Measurements from ENCODE around the gene NR1H2. TPM values are rescaled to one million over a fixed set of nuclear protein-coding genes. Genes with fewer than 3 reads are reported as not detected.
"Not testable (repeated sequence)": the region's sequence is repeated elsewhere in the genome, so short reads cannot be mapped to it uniquely, and the experiment has no call there.

The NR1H2 gene
- total RNA-seq, 2 experiments from 2014 or later, result 56.4 to 64.1 TPM

- ATAC-seq (no peak), DNase-seq (no peak)
- Mint-ChIP-seq H3K36me3 (ENCODE audit: low read depth) (peaks cover 46% of the 10 kb centered on the region), H3K4me1 (ENCODE audit: low read depth) (peaks cover 30% of the 10 kb centered on the region), H3K9me3 (ENCODE audit: insufficient read depth) (no peaks in the 10 kb centered on the region), H3K4me3 (no peak overlapping the region), H3K27me3 (ENCODE audit: low read depth) (no peaks in the 10 kb centered on the region), H3K27ac (no peak overlapping the region)
- ChIA-PET POLR2A (no interaction called here), CTCF (no interaction called here)
Measured at GRCh38 chr19:50381881-50382729, 5.8 kb downstream of the NR1H2 start.

GRCh38 chr19:50383001-50383851, 7.0 kb downstream of the NR1H2 start:
- ChIA-PET POLR2A (interaction anchor here (0.7 to 2.0 kb wide), 5 partner anchors 8 to 128 kb away, joined by 3 to 8 read pairs (median 4); partner anchors contain the start of genes JOSD2 and NR1H2), CTCF (interaction anchor here (0.9 to 2.2 kb wide), 5 partner anchors 13 to 78 kb away, joined by 3 to 10 read pairs (median 4); partner anchors contain the start of gene KCNC3)
- ATAC-seq, result no peak
- Mint-ChIP-seq H3K9me3 (ENCODE audit: insufficient read depth) (no peaks in the 10 kb centered on the region), H3K4me3 (peak overlapping the region; percentile 94), H3K27ac (peak overlapping the region; percentile 98), H3K4me1 (ENCODE audit: low read depth) (peaks cover 29% of the 10 kb centered on the region), H3K36me3 (ENCODE audit: low read depth) (peaks cover 48% of the 10 kb centered on the region), H3K27me3 (ENCODE audit: low read depth) (no peaks in the 10 kb centered on the region)
- no peak for DNase-seq

- peak; percentile 89 for ATAC-seq
- Mint-ChIP-seq H3K4me1 (ENCODE audit: low read depth) (peaks cover 32% of the 10 kb centered on the region), H3K27me3 (ENCODE audit: low read depth) (no peaks in the 10 kb centered on the region), H3K27ac (peak within 1 kb of the TSS; percentile 98), H3K4me3 (peak within 1 kb of the TSS; percentile 94), H3K9me3 (ENCODE audit: insufficient read depth) (no peaks in the 10 kb centered on the region), H3K36me3 (ENCODE audit: low read depth) (peaks cover 48% of the 10 kb centered on the region)
- DNase-seq, result peak; percentile 99
- CTCF ChIA-PET, result interaction anchor here (0.9 to 2.2 kb wide), 6 partner anchors 14 to 172 kb away, joined by 3 to 10 read pairs (median 4); partner anchors contain the start of gene KCNC3
- POLR2A ChIA-PET, result interaction anchor here (0.5 to 2.0 kb wide), 9 partner anchors 9 to 127 kb away, joined by 3 to 8 read pairs (median 4); partner anchors contain the start of genes JOSD2 and NR1H2
Measured at GRCh38 chr19:50383852-50384684, 7.8 kb downstream of the NR1H2 start, which contains the start of gene POLD1. POLD1 (plus strand) TSS chr19:50384347; CDS start chr19:50398852, 14,505 bp downstream.

- no peaks in the 10 kb centered on the region for H3K27me3 Mint-ChIP-seq (ENCODE audit: low read depth)
- H3K9me3 Mint-ChIP-seq (ENCODE audit: insufficient read depth), result no peaks in the 10 kb centered on the region
- peaks cover 32% of the 10 kb centered on the region for H3K4me1 Mint-ChIP-seq (ENCODE audit: low read depth)
- ChIA-PET POLR2A (interaction anchor here (0.5 to 2.0 kb wide), 9 partner anchors 9 to 126 kb away, joined by 3 to 8 read pairs (median 4); partner anchors contain the start of genes JOSD2 and NR1H2), CTCF (interaction anchor here (0.8 to 2.2 kb wide), 9 partner anchors 9 to 171 kb away, joined by 3 to 10 read pairs (median 3); partner anchors contain the start of genes KCNC3 and NR1H2)
- peak overlapping the region; percentile 98 for H3K27ac Mint-ChIP-seq
- ATAC-seq, result no peak
- no peak for DNase-seq
- peak overlapping the region; percentile 94 for H3K4me3 Mint-ChIP-seq
- H3K36me3 Mint-ChIP-seq (ENCODE audit: low read depth), result peaks cover 41% of the 10 kb centered on the region
Measured at GRCh38 chr19:50384685-50385535, 8.7 kb downstream of the NR1H2 start.

GRCh38 chr19:50387176-50387867, 11.1 kb downstream of the NR1H2 start:
- ChIA-PET CTCF (interaction anchor here (1.1 kb wide), 1 partner anchor 18 kb away, joined by 3 read pairs; no protein-coding TSS in a partner anchor), POLR2A (interaction anchor here (0.6 kb wide), 1 partner anchor 354 kb away, joined by 3 read pairs; no protein-coding TSS in a partner anchor)
- H3K4me3 Mint-ChIP-seq, result no peak overlapping the region
- H3K27ac Mint-ChIP-seq, result no peak overlapping the region
- no peaks in the 10 kb centered on the region for H3K9me3 Mint-ChIP-seq (ENCODE audit: insufficient read depth)
- DNase-seq (no peak), ATAC-seq (no peak)
- H3K4me1 Mint-ChIP-seq (ENCODE audit: low read depth), result peaks cover 32% of the 10 kb centered on the region
- H3K36me3 Mint-ChIP-seq (ENCODE audit: low read depth), result peaks cover 51% of the 10 kb centered on the region
- no peaks in the 10 kb centered on the region for H3K27me3 Mint-ChIP-seq (ENCODE audit: low read depth)

- Mint-ChIP-seq H3K9me3 (ENCODE audit: insufficient read depth) (no peaks in the 10 kb centered on the region), H3K36me3 (ENCODE audit: low read depth) (peaks cover 54% of the 10 kb centered on the region), H3K27ac (no peak overlapping the region), H3K4me3 (no peak overlapping the region), H3K27me3 (ENCODE audit: low read depth) (no peaks in the 10 kb centered on the region), H3K4me1 (ENCODE audit: low read depth) (peaks cover 32% of the 10 kb centered on the region)
- ChIA-PET CTCF (interaction anchor here (1.1 kb wide), 1 partner anchor 19 kb away, joined by 3 read pairs; no protein-coding TSS in a partner anchor), POLR2A (interaction anchor here (0.6 kb wide), 1 partner anchor 354 kb away, joined by 3 read pairs; no protein-coding TSS in a partner anchor)
- no peak for ATAC-seq
- no peak for DNase-seq
Measured at GRCh38 chr19:50387868-50388245, 11.6 kb downstream of the NR1H2 start.

GRCh38 chr19:50390295-50390694, 14.0 kb downstream of the NR1H2 start:
- CTCF ChIA-PET; POLR2A ChIA-PET; H3K9me3 Mint-ChIP-seq (ENCODE audit: insufficient read depth); ATAC-seq; H3K4me3 Mint-ChIP-seq; H3K27me3 Mint-ChIP-seq (ENCODE audit: low read depth); DNase-seq; H3K27ac Mint-ChIP-seq: not testable (repeated sequence)
- H3K4me1 Mint-ChIP-seq (ENCODE audit: low read depth), result peaks cover 12% of the 10 kb centered on the region
- H3K36me3 Mint-ChIP-seq (ENCODE audit: low read depth), result peaks cover 55% of the 10 kb centered on the region

GRCh38 chr19:50390952-50391351, 14.7 kb downstream of the NR1H2 start:
- H3K4me1 Mint-ChIP-seq (ENCODE audit: low read depth); H3K9me3 Mint-ChIP-seq (ENCODE audit: insufficient read depth); H3K27me3 Mint-ChIP-seq (ENCODE audit: low read depth); ATAC-seq; H3K4me3 Mint-ChIP-seq; H3K27ac Mint-ChIP-seq; CTCF ChIA-PET; DNase-seq; POLR2A ChIA-PET: not testable (repeated sequence)
- H3K36me3 Mint-ChIP-seq (ENCODE audit: low read depth), result peaks cover 56% of the 10 kb centered on the region

GRCh38 chr19:50392759-50393158, 16.5 kb downstream of the NR1H2 start:
- DNase-seq, result no peak
- no peaks in the 10 kb centered on the region for H3K27me3 Mint-ChIP-seq (ENCODE audit: low read depth)
- H3K4me1 Mint-ChIP-seq (ENCODE audit: low read depth), result peaks cover 5% of the 10 kb centered on the region
- no peak for ATAC-seq
- H3K4me3 Mint-ChIP-seq, result no peak overlapping the region
- peaks cover 49% of the 10 kb centered on the region for H3K36me3 Mint-ChIP-seq (ENCODE audit: low read depth)
- no peaks in the 10 kb centered on the region for H3K9me3 Mint-ChIP-seq (ENCODE audit: insufficient read depth)
- CTCF ChIA-PET, result no interaction called here
- POLR2A ChIA-PET, result no interaction called here
- no peak overlapping the region for H3K27ac Mint-ChIP-seq

GRCh38 chr19:50393589-50393988, 17.3 kb downstream of the NR1H2 start:
- no peak for ATAC-seq
- no peak for DNase-seq
- Mint-ChIP-seq H3K36me3 (ENCODE audit: low read depth) (peaks cover 44% of the 10 kb centered on the region), H3K9me3 (ENCODE audit: insufficient read depth) (no peaks in the 10 kb centered on the region), H3K4me3 (no peak overlapping the region), H3K27ac (no peak overlapping the region), H3K27me3 (ENCODE audit: low read depth) (no peaks in the 10 kb centered on the region), H3K4me1 (ENCODE audit: low read depth) (no peaks in the 10 kb centered on the region)
- CTCF ChIA-PET, result no interaction called here
- POLR2A ChIA-PET, result interaction anchor here (0.9 kb wide), 2 partner anchors 9 to 57 kb away, joined by 3 to 4 read pairs; no protein-coding TSS in a partner anchor
